IMR-90 (cell line): ENCODE data around the gene C1QTNF1. TPM values are rescaled to one million over a fixed set of nuclear protein-coding genes. Genes with fewer than 3 reads are reported as not detected.
A peak's percentile ranks its signal among the peaks of the same experiment; 100 is the strongest.

ENCODE experiments used
- ATAC-seq: fragments of 200-7000 bp; cut with Tn5 transposase; 2 replicates; pipeline ENCODE4 v1.9.1; 2020; ENCODE audit warnings: low read depth, mild to moderate bottlenecking, moderate library complexity
- BruUV-seq: library from RNA; stranded (reverse); fragments of 400-500 nt; replicated peaks from 2 replicates; lab custom pipeline; 2021; lab: Mats Ljungman, UMichigan
- CTCF ChIA-PET: fragments of 300-600 bp; formaldehyde crosslinking; extraction: SDS; loops from one replicate; lab custom pipeline; 2021; ENCODE audit warnings: antibody characterized with exemption; lab: Yijun Ruan, JAX
- POLR2A ChIA-PET: fragments of 300-600 bp; sonication (Branson Sonifier 250); formaldehyde crosslinking; loops from one replicate; lab custom pipeline; 2022; ENCODE audit warnings: antibody characterized with exemption; ENCODE audit not compliant: unreplicated experiment; lab: Charles Lee
- DNase-seq: peaks from one replicate; pipeline ENCODE4 v3.0.0; 2013
- H2AFZ ChIP-seq: replicated peaks from 2 replicates; pipeline ENCODE3; 2013; ENCODE audit warnings: low read length, mild to moderate bottlenecking; ENCODE audit not compliant: poor library complexity
- H2AK5ac ChIP-seq: 2 replicates; pipeline ENCODE4 v1.6.1; 2013; ENCODE audit warnings: low read depth, low read length, inconsistent platforms
- H2AK9ac ChIP-seq: replicated peaks from 2 replicates; pipeline ENCODE3; 2013; ENCODE audit warnings: mild to moderate bottlenecking, low read depth, low read length, moderate library complexity; ENCODE audit not compliant: poor library complexity
- H2BK120ac ChIP-seq: 2 replicates; pipeline ENCODE4 v1.6.1; 2013; ENCODE audit warnings: low read depth, low read length, inconsistent platforms
- H2BK15ac ChIP-seq: 3 replicates; pipeline ENCODE4 v1.6.1; 2013; ENCODE audit warnings: low read depth, low read length, inconsistent platforms
- H2BK20ac ChIP-seq: 2 replicates; pipeline ENCODE4 v1.6.1; 2013; ENCODE audit warnings: low read depth, mild to moderate bottlenecking, inconsistent platforms, low read length, moderate library complexity
- H2BK5ac ChIP-seq: 2 replicates; pipeline ENCODE4 v1.6.1; 2013; ENCODE audit warnings: mild to moderate bottlenecking, low read depth, low read length, inconsistent platforms; ENCODE audit not compliant: poor library complexity, severe bottlenecking
- H3K14ac ChIP-seq: replicated peaks from 2 replicates; pipeline ENCODE4 v1.6.1; 2013; ENCODE audit warnings: low read depth, low read length, inconsistent platforms
- H3K18ac ChIP-seq: 2 replicates; pipeline ENCODE4 v1.6.1; 2013; ENCODE audit warnings: low read depth, low read length, control low read depth
- H3K23ac ChIP-seq: 2 replicates; pipeline ENCODE4 v1.6.1; 2013; ENCODE audit warnings: low read depth, low read length, inconsistent platforms
- H3K27ac ChIP-seq: 2 replicates; pipeline ENCODE4 v1.5.1; 2013; ENCODE audit warnings: mild to moderate bottlenecking, control low read depth, low read length; ENCODE audit not compliant: insufficient read depth
- H3K27me3 ChIP-seq: 2 replicates; pipeline ENCODE4 v1.6.1; 2013; ENCODE audit warnings: low read length; ENCODE audit not compliant: control insufficient read depth, insufficient read depth
- H3K36me3 ChIP-seq: 2 replicates; pipeline ENCODE4 v1.6.1; 2013; ENCODE audit warnings: low read length, mixed read lengths; ENCODE audit not compliant: control insufficient read depth, insufficient read depth
- H3K4ac ChIP-seq: 2 replicates; pipeline ENCODE4 v1.6.1; 2013; ENCODE audit warnings: low read depth, low read length, inconsistent platforms
- H3K4me1 ChIP-seq: 2 replicates; pipeline ENCODE4 v1.6.1; 2013; ENCODE audit warnings: low read length, mixed read lengths; ENCODE audit not compliant: control insufficient read depth, insufficient read depth
- H3K4me2 ChIP-seq: 2 replicates; pipeline ENCODE4 v1.6.1; 2013; ENCODE audit warnings: low read depth, mild to moderate bottlenecking, control low read depth, low read length, moderate library complexity
- H3K4me3 ChIP-seq: 2 replicates; pipeline ENCODE4 v1.5.1; 2013; ENCODE audit warnings: low read depth, mild to moderate bottlenecking, control low read depth, low read length, moderate library complexity; ENCODE audit not compliant: insufficient read depth
- H3K56ac ChIP-seq: 2 replicates; pipeline ENCODE4 v1.6.1; 2013; ENCODE audit warnings: low read length, inconsistent platforms; ENCODE audit not compliant: insufficient read depth; ENCODE audit errors: extremely low read depth
- H3K79me1 ChIP-seq, 2 experiments: 2 replicates each; pipeline ENCODE4 v1.6.1; 2013; ENCODE audit warnings: low read length in 2 of 2, inconsistent platforms in 1 of 2, low read depth in 1 of 2
- H3K9ac ChIP-seq: 2 replicates; pipeline ENCODE4 v1.6.1; 2013; ENCODE audit warnings: low read depth, low read length, control low read depth
- H3K9me1 ChIP-seq: 2 replicates; pipeline ENCODE4 v1.6.1; 2013; ENCODE audit warnings: low read length, inconsistent platforms; ENCODE audit not compliant: insufficient read depth
- H3K9me3 ChIP-seq: 2 replicates; pipeline ENCODE4 v1.6.1; 2013; ENCODE audit warnings: low read length; ENCODE audit not compliant: control insufficient read depth, insufficient read depth
- H4K20me1 ChIP-seq: 2 replicates; pipeline ENCODE4 v1.6.1; 2013; ENCODE audit warnings: low read length, inconsistent platforms; ENCODE audit not compliant: insufficient read depth
- H4K5ac ChIP-seq: 2 replicates; pipeline ENCODE4 v1.6.1; 2013; ENCODE audit warnings: mild to moderate bottlenecking, low read depth, low read length, control low read depth
- H4K8ac ChIP-seq, 2 experiments: 2 replicates each; pipeline ENCODE4 v1.6.1; 2013; ENCODE audit warnings: low read depth in 2 of 2, low read length in 2 of 2, control low read depth in 1 of 2, inconsistent platforms in 1 of 2
- H4K91ac ChIP-seq: 2 replicates; pipeline ENCODE4 v1.6.1; 2013; ENCODE audit warnings: low read depth, low read length, inconsistent platforms; ENCODE audit not compliant: insufficient read depth
- BHLHE40 ChIP-seq: fragments of 150-350 bp; IDR thresholded peaks from 2 replicates; pipeline ENCODE4 v1.6.1; 2016; ENCODE audit warnings: mild to moderate bottlenecking, low read depth, low read length
- CEBPB ChIP-seq: IDR thresholded peaks from 2 replicates; pipeline ENCODE4 v1.6.1; 2012; ENCODE audit warnings: low read depth, low read length, improper control_type of control experiment
- CTCF ChIP-seq: conservative IDR thresholded peaks from 2 replicates; pipeline ENCODE4 v1.5.1; 2012; ENCODE audit warnings: mild to moderate bottlenecking, low read depth, low read length, improper control_type of control experiment
- FOS ChIP-seq: fragments of 150-350 bp; IDR thresholded peaks from 2 replicates; pipeline ENCODE4 v1.6.1; 2016; ENCODE audit warnings: low read depth, low read length
- MAFK ChIP-seq: IDR thresholded peaks from 2 replicates; pipeline ENCODE4 v1.6.1; 2012; ENCODE audit warnings: low read depth, low read length, improper control_type of control experiment
- MAZ ChIP-seq: IDR thresholded peaks from 2 replicates; pipeline ENCODE4 v1.6.1; 2012; ENCODE audit warnings: low read depth, mild to moderate bottlenecking, low read length, improper control_type of control experiment, moderate library complexity, borderline replicate concordance
- MXI1 ChIP-seq: IDR thresholded peaks from 2 replicates; pipeline ENCODE4 v1.6.1; 2012; ENCODE audit warnings: low read depth, mild to moderate bottlenecking, low read length, moderate library complexity, borderline replicate concordance
- NFE2L2 ChIP-seq: fragments of 150-350 bp; IDR thresholded peaks from 2 replicates; pipeline ENCODE4 v1.6.1; 2016; ENCODE audit warnings: low read depth, mild to moderate bottlenecking, low read length
- POLR2A ChIP-seq: IDR thresholded peaks from 2 replicates; pipeline ENCODE4 v1.6.1; 2012; ENCODE audit warnings: mild to moderate bottlenecking, low read depth, low read length
- RAD21 ChIP-seq: IDR thresholded peaks from 2 replicates; pipeline ENCODE4 v1.6.1; 2012; ENCODE audit warnings: low read length, improper control_type of control experiment
- RCOR1 ChIP-seq: IDR thresholded peaks from 2 replicates; pipeline ENCODE4 v1.6.1; 2012; ENCODE audit warnings: mild to moderate bottlenecking, low read length, improper control_type of control experiment; ENCODE audit not compliant: insufficient replicate concordance
- RFX5 ChIP-seq: IDR thresholded peaks from 2 replicates; pipeline ENCODE4 v1.8.0; 2012; ENCODE audit warnings: low read depth, mild to moderate bottlenecking, low read length, moderate library complexity
- USF2 ChIP-seq: fragments of 150-350 bp; IDR thresholded peaks from 2 replicates; pipeline ENCODE4 v1.6.1; 2017; ENCODE audit warnings: mild to moderate bottlenecking, antibody characterized with exemption, low read length, low read depth
- WGBS, 2 experiments: methylation state at CpG; one replicate each; pipeline versions ENCODE4 v1.1.5 to v1.1.7; 2013; ENCODE audit warnings: missing lambda C conversion rate in 2 of 2; ENCODE audit not compliant: insufficient read length in 1 of 2; ENCODE audit errors: extremely low coverage in 2 of 2; 5-methylcytosine and 5-hydroxymethylcytosine counted together
- dilution Hi-C: fragments of 300-500 bp; cut with HindIII; formaldehyde crosslinking; loops from one replicate; pipeline ENCODE4 v1.14.3; 2018; ENCODE audit warnings: low sequenced_read_pairs; ENCODE audit not compliant: unreplicated experiment
- in situ Hi-C: fragments of 300-500 bp; cut with MboI; formaldehyde crosslinking; loops from 3 replicates; pipeline ENCODE4 v1.14.3; 2019; ENCODE audit warnings: low sequenced_read_pairs, inconsistent platforms, mixed read lengths
- intact Hi-C: fragments of 100-400 bp; cut with micrococcal nuclease; formaldehyde crosslinking; loops from 2 replicates; pipeline ENCODE4 v1.10.0; 2022
- polyA plus RNA-seq, 3 experiments: library from polyadenylated mRNA; depleted of rRNA; stranded (reverse); fragments of >200 nt; gene quantifications; 2 replicates each; pipeline ENCODE4 v1.2.3, GENCODE V29; 2012; ENCODE audit warnings: low replicate concordance in 1 of 3
- total RNA-seq: library from RNA; depleted of rRNA; stranded (reverse); fragments of >200 nt; gene quantifications from 2 replicates; pipeline ENCODE4 v1.2.3, GENCODE V29; 2012
- TF ChIP-seq, protein P1 (sequence below): fragments of 150-350 bp; IDR thresholded peaks from 2 replicates; pipeline ENCODE4 v1.6.1; 2016; ENCODE audit warnings: low read depth, mild to moderate bottlenecking, low read length, moderate library complexity, borderline replicate concordance

The C1QTNF1 gene
- total and polyA plus RNA-seq, 2 of the 4 experiments (the other 2 are of a cell fraction), result 3.4 to 8.4 TPM

DNA sequence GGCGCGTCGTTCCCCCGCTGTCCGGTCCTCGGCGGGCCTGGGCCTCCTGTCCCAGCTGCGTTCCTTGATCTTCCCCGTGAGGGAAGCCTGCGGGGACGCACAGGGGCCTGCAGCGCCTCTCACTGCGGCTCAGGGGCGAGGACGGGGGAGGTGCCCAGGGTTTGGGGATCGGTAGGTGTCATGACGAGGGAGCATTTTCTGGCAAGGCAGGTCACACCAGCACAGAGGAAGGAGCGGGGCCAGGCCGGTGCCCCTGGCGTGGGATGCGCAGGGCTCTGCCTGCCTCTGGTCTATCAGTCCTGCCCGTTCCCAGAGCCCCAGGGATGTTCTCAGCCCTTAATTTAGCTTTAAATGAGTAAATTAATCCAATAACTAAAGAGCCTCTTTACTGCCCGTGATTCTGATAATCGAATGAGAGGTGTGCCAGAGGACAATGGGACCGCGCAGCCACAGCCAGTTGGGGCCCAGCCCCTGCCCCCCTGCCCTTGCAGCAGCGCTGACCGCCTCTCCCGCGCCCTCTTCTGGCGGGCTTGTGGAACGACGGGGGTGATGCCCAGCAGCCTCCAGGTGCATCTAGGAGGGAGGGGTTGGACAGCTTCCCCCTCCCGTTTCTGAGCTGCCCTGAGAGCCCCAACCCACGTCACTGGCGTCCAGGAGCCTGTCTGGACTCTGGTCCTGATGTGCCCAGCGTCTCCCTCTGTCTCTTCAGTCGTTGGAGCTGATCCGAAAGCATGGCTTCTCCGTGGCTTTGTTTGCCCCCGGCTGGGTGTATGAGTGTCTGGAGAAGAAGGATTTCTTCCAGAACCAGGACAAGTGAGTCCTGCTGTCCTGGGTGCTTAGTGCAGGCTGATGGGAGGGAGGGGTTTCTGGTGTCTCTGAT is 58.6 kb downstream of the C1QTNF1 start:
- Histone ChIP-seq H3K4me1 (no peaks in the 10 kb centered on the region), H3K56ac (no peak overlapping the region), H3K27me3 (no peaks in the 10 kb centered on the region), H2AK5ac (no peak overlapping the region), H2BK5ac (no peak overlapping the region), H3K9ac (no peak overlapping the region), H4K20me1 (0 out of 2 replicates have a peak, but pooled peaks cover 6% of the 10 kb centered on the region), H2AK9ac (peak overlapping the region; percentile 68), H3K9me3 (no peaks in the 10 kb centered on the region), H3K4ac (no peak overlapping the region), H3K14ac (no peak overlapping the region), H4K91ac (no peak overlapping the region), H4K8ac (no peak overlapping the region), H2BK20ac (no peak overlapping the region), H4K5ac (no peak overlapping the region), H3K27ac (no peak overlapping the region), H2BK15ac (no peak overlapping the region), H3K4me3 (no peak overlapping the region), H2BK120ac (no peak overlapping the region), H3K36me3 (peaks cover 38% of the 10 kb centered on the region), H3K79me1 (no peaks in the 10 kb centered on the region), H3K4me2 (no peak overlapping the region), H3K18ac (no peak overlapping the region), H3K23ac (no peak overlapping the region), H2AFZ (no peak overlapping the region), H3K9me1 (no peaks in the 10 kb centered on the region)
- peak; percentile 19 for DNase-seq
- intact Hi-C loops (loop anchor here (1.0 kb wide), 2 partner anchors 36 to 63 kb away; no protein-coding TSS in a partner anchor), in situ Hi-C loops (loop anchor here (5.0 to 25.0 kb wide), 3 partner anchors 60 to 630 kb away; partner anchors contain the start of gene C1QTNF1), dilution Hi-C loops (no loop called here)
- ATAC-seq, result peak; percentile 84
- CTCF ChIA-PET, result interaction anchor here (0.9 to 1.4 kb wide), 6 partner anchors 9 to 64 kb away, joined by 3 to 5 read pairs (median 4); no protein-coding TSS in a partner anchor
- BruUV-seq, result no TSS peak
- POLR2A ChIA-PET, result no interaction called here
- WGBS, 2 experiments, result 87% methylated on average over 24 of the region's 41 CpGs; no CpG with 5 or more reads in 1 of the 2 experiments
- no peak for TF ChIP-seq MAFK
- no peak for TF ChIP-seq POLR2A
- TF ChIP-seq MAZ, result no peak; the same call in 1 of the 2 replicates
- TF ChIP-seq, protein P1, sequence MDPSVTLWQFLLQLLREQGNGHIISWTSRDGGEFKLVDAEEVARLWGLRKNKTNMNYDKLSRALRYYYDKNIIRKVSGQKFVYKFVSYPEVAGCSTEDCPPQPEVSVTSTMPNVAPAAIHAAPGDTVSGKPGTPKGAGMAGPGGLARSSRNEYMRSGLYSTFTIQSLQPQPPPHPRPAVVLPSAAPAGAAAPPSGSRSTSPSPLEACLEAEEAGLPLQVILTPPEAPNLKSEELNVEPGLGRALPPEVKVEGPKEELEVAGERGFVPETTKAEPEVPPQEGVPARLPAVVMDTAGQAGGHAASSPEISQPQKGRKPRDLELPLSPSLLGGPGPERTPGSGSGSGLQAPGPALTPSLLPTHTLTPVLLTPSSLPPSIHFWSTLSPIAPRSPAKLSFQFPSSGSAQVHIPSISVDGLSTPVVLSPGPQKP, result no peak
- no peak for TF ChIP-seq CEBPB
- no peak for TF ChIP-seq FOS
- TF ChIP-seq NFE2L2, result no peak
- TF ChIP-seq RCOR1, result no peak
- TF ChIP-seq CTCF, result peak; percentile 68
- TF ChIP-seq USF2, result no peak
- no peak for TF ChIP-seq MXI1
- peak; percentile 67 for TF ChIP-seq RAD21
- TF ChIP-seq RFX5, result no peak
- TF ChIP-seq BHLHE40, result no peak
